ENCODE data around the gene APOA1.

Gene APOA1

DNA sequence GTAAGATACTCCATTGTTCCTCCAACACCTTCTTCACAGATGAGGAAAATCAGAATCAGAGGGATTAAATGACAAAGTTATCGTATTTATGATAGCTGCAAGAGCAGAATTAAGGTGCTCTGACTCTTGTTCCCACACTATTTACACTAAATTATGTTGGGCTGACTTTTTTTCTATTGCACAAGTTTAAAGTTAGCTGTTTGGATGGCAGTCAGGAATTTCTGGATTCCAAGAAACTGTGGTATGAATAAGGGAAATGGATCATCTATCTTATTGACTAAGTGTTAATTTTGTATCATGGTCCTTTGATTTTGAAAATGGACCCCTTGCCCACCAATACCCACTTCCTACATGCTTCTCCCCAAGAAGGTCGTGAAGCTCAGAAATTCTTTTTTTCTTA lies 19.9 kb upstream of the APOA1 start:
- Histone ChIP-seq H3K4me1 (ENCODE audit: control insufficient read depth, insufficient read depth, low read length) (peaks cover 37% of the 10 kb centered on the region), H3K9ac (ENCODE audit: low read depth, low read length) (no peak overlapping the region), H3K4me2 (ENCODE audit: low read length) (no peak overlapping the region), H3K4me3 (ENCODE audit: low read length) (no peak overlapping the region), H3K27me3 (ENCODE audit: control insufficient read depth, insufficient read depth, low read length) (no peaks in the 10 kb centered on the region), H3K9me3 (replicated peaks; ENCODE audit: low read length) (no peaks in the 10 kb centered on the region), H3K36me3 (ENCODE audit: insufficient read depth, low read length) (peaks cover 32% of the 10 kb centered on the region)

GRCh38 chr11:116856423-116856822 lies 19.0 kb upstream of the APOA1 start:
- no peak overlapping the region for H3K4me2 ChIP-seq (ENCODE audit: low read length)
- no peaks in the 10 kb centered on the region for H3K9me3 ChIP-seq (replicated peaks; ENCODE audit: low read length)
- H3K9ac ChIP-seq (ENCODE audit: low read depth, low read length): no peak overlapping the region
- H3K36me3 ChIP-seq (ENCODE audit: insufficient read depth, low read length): peaks cover 28% of the 10 kb centered on the region
- no peaks in the 10 kb centered on the region for H3K27me3 ChIP-seq (ENCODE audit: control insufficient read depth, insufficient read depth, low read length)
- H3K4me3 ChIP-seq (ENCODE audit: low read length): no peak overlapping the region
- H3K4me1 ChIP-seq (ENCODE audit: control insufficient read depth, insufficient read depth, low read length): peaks cover 37% of the 10 kb centered on the region

GRCh38 chr11:116855413-116855812 lies 18.0 kb upstream of the APOA1 start:
- Histone ChIP-seq H3K4me1 (ENCODE audit: control insufficient read depth, insufficient read depth, low read length) (peaks cover 34% of the 10 kb centered on the region), H3K36me3 (ENCODE audit: insufficient read depth, low read length) (peaks cover 21% of the 10 kb centered on the region)

GRCh38 chr11:116853461-116854073 lies 16.1 kb upstream of the APOA1 start:
- Histone ChIP-seq H3K27me3 (ENCODE audit: control insufficient read depth, insufficient read depth, low read length) (no peaks in the 10 kb centered on the region), H3K4me1 (ENCODE audit: control insufficient read depth, insufficient read depth, low read length) (peaks cover 34% of the 10 kb centered on the region), H3K9ac (ENCODE audit: low read depth, low read length) (peak overlapping the region; percentile 61), H3K4me3 (ENCODE audit: low read length) (peak overlapping the region; percentile 12), H3K36me3 (ENCODE audit: insufficient read depth, low read length) (peaks cover 10% of the 10 kb centered on the region), H3K9me3 (replicated peaks; ENCODE audit: low read length) (no peaks in the 10 kb centered on the region), H3K4me2 (ENCODE audit: low read length) (peak overlapping the region; percentile 56)

More at GRCh38 chr11:116855413-116855812, 18.0 kb upstream of the APOA1 start:
- Histone ChIP-seq H3K27me3 (ENCODE audit: control insufficient read depth, insufficient read depth, low read length) (no peaks in the 10 kb centered on the region), H3K4me2 (ENCODE audit: low read length) (no peak overlapping the region), H3K9ac (ENCODE audit: low read depth, low read length) (no peak overlapping the region), H3K4me3 (ENCODE audit: low read length) (no peak overlapping the region), H3K9me3 (replicated peaks; ENCODE audit: low read length) (no peaks in the 10 kb centered on the region)

DNA sequence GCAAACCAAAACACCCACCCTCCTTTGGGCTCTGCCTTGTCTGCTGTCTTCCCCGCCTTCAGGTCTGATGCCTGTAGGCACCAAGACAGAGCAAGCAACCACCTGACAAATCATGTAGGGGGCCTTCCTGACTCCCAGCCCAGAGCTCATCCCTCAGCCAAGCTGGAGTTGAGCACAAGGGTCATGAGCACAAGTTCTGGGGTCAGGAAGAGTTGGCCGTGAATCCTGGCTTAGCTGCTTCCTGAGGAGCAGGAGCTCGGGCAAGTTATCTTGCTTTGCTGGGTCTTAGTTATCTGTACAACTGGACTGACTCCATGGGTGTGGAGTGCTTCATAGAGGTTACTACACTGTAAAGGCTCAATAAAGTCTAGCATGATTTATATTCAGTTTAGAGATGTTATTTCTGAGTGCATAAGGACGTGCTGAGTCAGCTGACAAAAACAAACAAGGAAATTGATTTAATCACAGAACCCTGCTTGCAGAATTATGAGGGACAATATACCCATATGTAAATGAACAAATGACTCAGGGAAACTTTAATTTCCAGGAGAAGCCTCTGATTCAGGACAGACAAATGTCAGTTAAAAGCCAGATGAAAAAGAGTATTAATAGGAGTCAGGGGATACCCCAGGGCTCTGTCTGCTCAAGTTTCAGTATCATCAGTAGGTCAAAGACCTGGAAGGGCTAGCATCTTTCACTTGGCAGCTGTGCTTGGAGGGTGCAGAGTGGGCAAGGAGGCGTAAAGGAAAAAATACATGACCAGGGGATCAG lies 15.0 kb upstream of the APOA1 start:
- Histone ChIP-seq H3K9ac (ENCODE audit: low read depth, low read length) (peak overlapping the region; percentile 61), H3K27me3 (ENCODE audit: control insufficient read depth, insufficient read depth, low read length) (no peaks in the 10 kb centered on the region), H3K9me3 (replicated peaks; ENCODE audit: low read length) (no peaks in the 10 kb centered on the region), H3K4me2 (ENCODE audit: low read length) (peak overlapping the region; percentile 56), H3K36me3 (ENCODE audit: insufficient read depth, low read length) (peaks cover under 1% of the 10 kb centered on the region), H3K4me3 (ENCODE audit: low read length) (peak overlapping the region; percentile 25), H3K4me1 (ENCODE audit: control insufficient read depth, insufficient read depth, low read length) (peaks cover 34% of the 10 kb centered on the region)

DNA sequence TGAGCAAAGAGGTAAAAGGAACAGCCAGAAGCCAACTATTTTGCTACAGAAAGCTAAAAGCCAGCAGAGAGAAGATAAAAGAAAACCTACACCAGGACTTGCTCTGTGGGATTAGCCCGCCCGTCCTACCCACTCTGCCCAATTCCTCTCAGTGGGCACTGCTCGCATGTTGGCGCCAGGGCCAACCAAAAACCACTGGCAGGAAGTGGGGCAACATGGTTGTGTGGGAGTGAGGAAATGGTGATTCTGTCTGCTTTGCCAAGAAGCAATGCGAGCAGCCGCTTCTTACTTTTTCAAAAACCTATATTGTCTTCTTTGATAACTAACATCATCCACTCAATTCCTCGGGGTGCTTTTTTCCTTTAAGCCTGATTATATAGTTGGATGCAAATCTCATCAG lies 14.2 kb upstream of the APOA1 start:
- Histone ChIP-seq H3K4me2 (ENCODE audit: low read length) (peak overlapping the region; percentile 56), H3K27me3 (ENCODE audit: control insufficient read depth, insufficient read depth, low read length) (no peaks in the 10 kb centered on the region), H3K9ac (ENCODE audit: low read depth, low read length) (peak overlapping the region; percentile 61), H3K36me3 (ENCODE audit: insufficient read depth, low read length) (peaks cover 7% of the 10 kb centered on the region), H3K4me1 (ENCODE audit: control insufficient read depth, insufficient read depth, low read length) (peaks cover 34% of the 10 kb centered on the region), H3K9me3 (replicated peaks; ENCODE audit: low read length) (no peaks in the 10 kb centered on the region), H3K4me3 (ENCODE audit: low read length) (no peak overlapping the region)

DNA sequence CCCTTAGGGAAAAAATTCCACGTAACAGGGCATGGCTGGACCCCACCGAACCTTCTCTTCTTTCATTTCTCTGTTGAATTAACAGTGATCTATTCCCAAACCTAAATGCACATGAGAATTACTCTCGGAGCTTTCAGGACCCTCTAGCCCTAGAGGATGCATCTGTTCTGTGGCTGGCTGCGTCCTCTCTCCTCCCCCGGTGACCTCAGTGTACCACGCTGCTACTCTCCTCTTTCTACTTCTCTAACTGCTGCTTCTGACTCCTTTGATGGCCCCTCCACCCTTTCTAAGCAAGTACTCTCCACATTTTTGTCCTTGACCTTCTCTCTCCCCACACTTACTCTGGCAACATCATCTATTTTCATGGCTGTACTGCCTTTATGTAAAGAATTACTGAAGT lies 12.1 kb upstream of the APOA1 start:
- Histone ChIP-seq H3K9me3 (replicated peaks; ENCODE audit: low read length) (no peaks in the 10 kb centered on the region), H3K4me2 (ENCODE audit: low read length) (no peak overlapping the region), H3K36me3 (ENCODE audit: insufficient read depth, low read length) (peaks cover 16% of the 10 kb centered on the region), H3K4me3 (ENCODE audit: low read length) (no peak overlapping the region), H3K27me3 (ENCODE audit: control insufficient read depth, insufficient read depth, low read length) (no peaks in the 10 kb centered on the region), H3K9ac (ENCODE audit: low read depth, low read length) (no peak overlapping the region), H3K4me1 (ENCODE audit: control insufficient read depth, insufficient read depth, low read length) (peaks cover 33% of the 10 kb centered on the region)

DNA sequence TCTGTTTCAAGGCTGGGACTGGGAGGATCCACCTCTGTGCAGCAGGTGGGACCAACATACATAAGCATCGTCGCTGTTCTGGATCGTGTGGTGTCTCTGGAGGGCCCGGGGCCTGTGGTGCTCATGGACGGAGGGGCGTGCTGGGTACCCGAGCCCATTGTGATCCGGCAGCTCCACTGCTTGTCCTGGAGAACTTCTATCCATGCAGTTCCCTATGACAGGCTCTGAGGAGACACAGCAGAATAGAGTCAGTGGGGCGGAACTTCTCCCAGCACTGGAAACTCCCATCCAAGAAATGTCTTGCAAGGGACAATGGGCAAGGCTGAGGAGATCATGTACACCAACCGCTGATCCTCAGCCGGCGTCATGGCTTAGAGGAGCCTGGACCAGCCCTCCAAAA lies 11.6 kb upstream of the APOA1 start:
- Histone ChIP-seq H3K4me1 (ENCODE audit: control insufficient read depth, insufficient read depth, low read length) (peaks cover 29% of the 10 kb centered on the region), H3K4me3 (ENCODE audit: low read length) (no peak overlapping the region), H3K36me3 (ENCODE audit: insufficient read depth, low read length) (peaks cover 17% of the 10 kb centered on the region), H3K4me2 (ENCODE audit: low read length) (no peak overlapping the region), H3K9ac (ENCODE audit: low read depth, low read length) (no peak overlapping the region), H3K27me3 (ENCODE audit: control insufficient read depth, insufficient read depth, low read length) (no peaks in the 10 kb centered on the region), H3K9me3 (replicated peaks; ENCODE audit: low read length) (no peaks in the 10 kb centered on the region)

- H3K9ac ChIP-seq (ENCODE audit: low read depth, low read length): no peak overlapping the region
- H3K4me1 ChIP-seq (ENCODE audit: control insufficient read depth, insufficient read depth, low read length): peaks cover 17% of the 10 kb centered on the region
- no peak overlapping the region for H3K4me3 ChIP-seq (ENCODE audit: low read length)
- H3K36me3 ChIP-seq (ENCODE audit: insufficient read depth, low read length): peaks cover 24% of the 10 kb centered on the region
- no peaks in the 10 kb centered on the region for H3K27me3 ChIP-seq (ENCODE audit: control insufficient read depth, insufficient read depth, low read length)
- H3K4me2 ChIP-seq (ENCODE audit: low read length): no peak overlapping the region
- H3K9me3 ChIP-seq (replicated peaks; ENCODE audit: low read length): no peaks in the 10 kb centered on the region
Observed at GRCh38 chr11:116847612-116848011, 10.2 kb upstream of the APOA1 start.

DNA sequence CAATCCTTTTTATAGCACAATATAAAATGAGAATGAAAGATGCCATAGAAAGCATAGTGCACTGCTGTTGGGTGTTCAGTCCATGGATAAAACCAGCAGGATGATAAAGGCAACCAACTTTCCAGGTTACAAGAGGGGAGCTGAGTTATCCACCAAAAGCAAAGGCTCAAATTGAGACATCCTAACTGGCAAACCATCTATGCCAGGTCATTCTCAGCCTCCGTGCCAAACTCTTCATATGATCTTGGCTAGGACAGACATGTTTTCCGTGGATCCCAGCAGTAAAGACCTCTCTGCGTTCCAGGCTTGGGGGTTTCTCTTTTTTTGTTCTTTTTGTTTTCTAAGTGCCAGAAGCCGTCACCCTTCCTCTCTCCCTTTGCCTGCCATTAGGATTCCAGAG lies 7.3 kb upstream of the APOA1 start:
- Histone ChIP-seq H3K9ac (ENCODE audit: low read depth, low read length) (no peak overlapping the region), H3K36me3 (ENCODE audit: insufficient read depth, low read length) (peaks cover 24% of the 10 kb centered on the region), H3K27me3 (ENCODE audit: control insufficient read depth, insufficient read depth, low read length) (no peaks in the 10 kb centered on the region), H3K4me1 (ENCODE audit: control insufficient read depth, insufficient read depth, low read length) (peaks cover 5% of the 10 kb centered on the region), H3K4me3 (ENCODE audit: low read length) (no peak overlapping the region), H3K9me3 (replicated peaks; ENCODE audit: low read length) (no peaks in the 10 kb centered on the region), H3K4me2 (ENCODE audit: low read length) (no peak overlapping the region)

- H3K9ac ChIP-seq (ENCODE audit: low read depth, low read length): no peak overlapping the region
- peaks cover 5% of the 10 kb centered on the region for H3K4me1 ChIP-seq (ENCODE audit: control insufficient read depth, insufficient read depth, low read length)
- no peak overlapping the region for H3K4me2 ChIP-seq (ENCODE audit: low read length)
- H3K27me3 ChIP-seq (ENCODE audit: control insufficient read depth, insufficient read depth, low read length): no peaks in the 10 kb centered on the region
- peaks cover 24% of the 10 kb centered on the region for H3K36me3 ChIP-seq (ENCODE audit: insufficient read depth, low read length)
- H3K9me3 ChIP-seq (replicated peaks; ENCODE audit: low read length): no peaks in the 10 kb centered on the region
- no peak overlapping the region for H3K4me3 ChIP-seq (ENCODE audit: low read length)
Observed at GRCh38 chr11:116843661-116844060, 6.2 kb upstream of the APOA1 start.

GRCh38 chr11:116842909-116843308 lies 5.5 kb upstream of the APOA1 start:
- Histone ChIP-seq H3K36me3 (ENCODE audit: insufficient read depth, low read length) (peaks cover 24% of the 10 kb centered on the region), H3K9me3 (replicated peaks; ENCODE audit: low read length) (no peaks in the 10 kb centered on the region), H3K4me3 (ENCODE audit: low read length) (no peak overlapping the region), H3K4me1 (ENCODE audit: control insufficient read depth, insufficient read depth, low read length) (peaks cover 5% of the 10 kb centered on the region), H3K4me2 (ENCODE audit: low read length) (no peak overlapping the region), H3K9ac (ENCODE audit: low read depth, low read length) (no peak overlapping the region), H3K27me3 (ENCODE audit: control insufficient read depth, insufficient read depth, low read length) (no peaks in the 10 kb centered on the region)

Measured in skeletal muscle satellite cell (primary cell).